GM21360 (cell line): ENCODE results near the gene GUCY2F.

ENCODE experiments used
- ATAC-seq: cut with Tn5 transposase; IDR thresholded peaks from one replicate; pipeline ENCODE4 v1.9.1; 2021; ENCODE audit warnings: mild to moderate bottlenecking, moderate library complexity; ENCODE audit not compliant: unreplicated experiment

Gene GUCY2F

GRCh38 chrX:109481986-109482385 lies at the start of gene GUCY2F:
Gene GUCY2F (minus strand): TSS chrX:109482086. CDS start chrX:109475936, 6,150 bp downstream.
- no peak for ATAC-seq

GRCh38 chrX:109519001-109519400 lies 37.1 kb upstream of the GUCY2F start:
- no peak for ATAC-seq

GRCh38 chrX:109511113-109511512 lies 29.2 kb upstream of the GUCY2F start:
- ATAC-seq, result no peak

GRCh38 chrX:109508915-109509314 lies 27.0 kb upstream of the GUCY2F start:
- no peak for ATAC-seq

GRCh38 chrX:109501176-109501575 lies 19.3 kb upstream of the GUCY2F start:
- ATAC-seq, result no peak

GRCh38 chrX:109498434-109498833 lies 16.5 kb upstream of the GUCY2F start:
- no peak for ATAC-seq

- ATAC-seq, result no peak
Observed at GRCh38 chrX:109489174-109489573, 7.3 kb upstream of the GUCY2F start.

- ATAC-seq, result no peak
Observed at GRCh38 chrX:109487640-109488039, 5.8 kb upstream of the GUCY2F start.

- peak; percentile 80 for ATAC-seq
Observed at GRCh38 chrX:109485470-109486340, 3.8 kb upstream of the GUCY2F start.

GRCh38 chrX:109484886-109485285 lies 3.0 kb upstream of the GUCY2F start:
- ATAC-seq, result no peak

GRCh38 chrX:109475174-109475891 lies 6.6 kb downstream of the GUCY2F start:
- ATAC-seq, result no peak

- ATAC-seq, result no peak
Observed at GRCh38 chrX:109472939-109473735, 8.7 kb downstream of the GUCY2F start.

GRCh38 chrX:109464231-109464630 lies 17.7 kb downstream of the GUCY2F start:
- ATAC-seq, result no peak

- no peak for ATAC-seq
Observed at GRCh38 chrX:109463784-109464183, 18.1 kb downstream of the GUCY2F start.

- ATAC-seq, result no peak
Observed at GRCh38 chrX:109448282-109448938, 33.5 kb downstream of the GUCY2F start.

GRCh38 chrX:109441266-109441665 lies 40.6 kb downstream of the GUCY2F start:
- no peak for ATAC-seq

GRCh38 chrX:109440475-109440874 lies 41.4 kb downstream of the GUCY2F start:
- peak; percentile 74 for ATAC-seq

GRCh38 chrX:109409181-109409580 lies 72.7 kb downstream of the GUCY2F start:
- no peak for ATAC-seq

- no peak for ATAC-seq
Observed at GRCh38 chrX:109403922-109404321, 78.0 kb downstream of the GUCY2F start.

GRCh38 chrX:109399831-109400230 lies 82.1 kb downstream of the GUCY2F start:
- ATAC-seq, result no peak

GRCh38 chrX:109398833-109399232 lies 83.1 kb downstream of the GUCY2F start:
- no peak for ATAC-seq
